ENCODE results near the gene ARHGAP15.

- TF ChIP-seq ZFX (IDR thresholded peaks at IDR 0.05; ENCODE audit: borderline replicate concordance) (no peak), CTCF (IDR thresholded peaks at IDR 0.05) (no peak)
Measured at GRCh38 chr2:143652692-143653091, 523.5 kb downstream of the ARHGAP15 start.

Measured in 22Rv1 (cell line).